NCI-H1092 treated with DMSO at 0.1 percent for 48 hours (cell line): Measurements from ENCODE around the gene SLF2.
A peak's percentile ranks its signal among the peaks of the same experiment; 100 is the strongest.

Source experiments
- DNase-seq: peaks from one replicate; lab custom pipeline; 2025; lab: John Stamatoyannopoulos, UW

Gene SLF2, protein sequence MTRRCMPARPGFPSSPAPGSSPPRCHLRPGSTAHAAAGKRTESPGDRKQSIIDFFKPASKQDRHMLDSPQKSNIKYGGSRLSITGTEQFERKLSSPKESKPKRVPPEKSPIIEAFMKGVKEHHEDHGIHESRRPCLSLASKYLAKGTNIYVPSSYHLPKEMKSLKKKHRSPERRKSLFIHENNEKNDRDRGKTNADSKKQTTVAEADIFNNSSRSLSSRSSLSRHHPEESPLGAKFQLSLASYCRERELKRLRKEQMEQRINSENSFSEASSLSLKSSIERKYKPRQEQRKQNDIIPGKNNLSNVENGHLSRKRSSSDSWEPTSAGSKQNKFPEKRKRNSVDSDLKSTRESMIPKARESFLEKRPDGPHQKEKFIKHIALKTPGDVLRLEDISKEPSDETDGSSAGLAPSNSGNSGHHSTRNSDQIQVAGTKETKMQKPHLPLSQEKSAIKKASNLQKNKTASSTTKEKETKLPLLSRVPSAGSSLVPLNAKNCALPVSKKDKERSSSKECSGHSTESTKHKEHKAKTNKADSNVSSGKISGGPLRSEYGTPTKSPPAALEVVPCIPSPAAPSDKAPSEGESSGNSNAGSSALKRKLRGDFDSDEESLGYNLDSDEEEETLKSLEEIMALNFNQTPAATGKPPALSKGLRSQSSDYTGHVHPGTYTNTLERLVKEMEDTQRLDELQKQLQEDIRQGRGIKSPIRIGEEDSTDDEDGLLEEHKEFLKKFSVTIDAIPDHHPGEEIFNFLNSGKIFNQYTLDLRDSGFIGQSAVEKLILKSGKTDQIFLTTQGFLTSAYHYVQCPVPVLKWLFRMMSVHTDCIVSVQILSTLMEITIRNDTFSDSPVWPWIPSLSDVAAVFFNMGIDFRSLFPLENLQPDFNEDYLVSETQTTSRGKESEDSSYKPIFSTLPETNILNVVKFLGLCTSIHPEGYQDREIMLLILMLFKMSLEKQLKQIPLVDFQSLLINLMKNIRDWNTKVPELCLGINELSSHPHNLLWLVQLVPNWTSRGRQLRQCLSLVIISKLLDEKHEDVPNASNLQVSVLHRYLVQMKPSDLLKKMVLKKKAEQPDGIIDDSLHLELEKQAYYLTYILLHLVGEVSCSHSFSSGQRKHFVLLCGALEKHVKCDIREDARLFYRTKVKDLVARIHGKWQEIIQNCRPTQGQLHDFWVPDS

DNA sequence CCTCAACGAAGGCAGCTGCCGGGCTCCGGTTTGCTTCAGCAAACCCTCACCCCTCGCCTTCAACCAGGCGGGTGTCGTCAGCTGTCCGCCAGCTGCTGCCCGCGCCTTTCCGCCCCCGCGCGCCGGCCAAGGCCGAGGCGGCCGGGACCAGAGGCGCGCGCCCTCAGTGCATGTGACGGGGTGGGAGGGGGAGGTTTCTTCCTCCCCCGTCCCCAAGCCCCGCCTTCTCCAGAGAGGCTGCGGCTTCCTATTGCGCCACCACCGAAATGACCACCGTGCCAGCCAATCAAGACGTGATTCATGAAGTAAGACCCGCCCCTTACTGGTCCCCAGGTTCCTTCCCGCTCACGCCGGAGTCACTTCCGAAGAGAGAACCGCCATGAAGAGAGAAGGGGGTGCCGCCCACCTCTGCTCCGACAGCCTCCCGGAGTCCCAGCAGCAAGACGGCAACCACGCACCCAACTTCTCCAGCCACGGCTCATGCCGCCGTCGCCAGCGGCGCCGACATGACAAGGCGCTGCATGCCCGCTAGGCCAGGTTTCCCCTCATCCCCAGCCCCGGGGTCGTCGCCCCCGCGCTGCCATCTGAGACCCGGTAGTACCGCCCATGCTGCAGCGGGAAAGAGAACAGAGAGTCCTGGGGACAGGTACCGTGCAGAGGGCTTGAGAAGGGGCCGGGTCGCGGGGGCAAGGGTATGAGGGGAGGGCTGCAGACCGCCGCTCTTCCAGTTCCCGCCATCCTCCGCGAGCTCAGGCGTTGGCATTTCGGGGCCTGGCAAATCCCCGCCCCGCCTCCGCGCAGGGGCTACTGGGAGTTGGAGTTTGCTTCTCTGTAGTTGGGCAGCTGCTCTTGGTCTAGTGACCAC, at the start of gene SLF2:
Gene SLF2 (plus strand): TSS at position 359 of the 865 bp plus-strand sequence. CDS start 148 bp downstream, at position 507.
- DNase-seq = peak; percentile 93

DNA sequence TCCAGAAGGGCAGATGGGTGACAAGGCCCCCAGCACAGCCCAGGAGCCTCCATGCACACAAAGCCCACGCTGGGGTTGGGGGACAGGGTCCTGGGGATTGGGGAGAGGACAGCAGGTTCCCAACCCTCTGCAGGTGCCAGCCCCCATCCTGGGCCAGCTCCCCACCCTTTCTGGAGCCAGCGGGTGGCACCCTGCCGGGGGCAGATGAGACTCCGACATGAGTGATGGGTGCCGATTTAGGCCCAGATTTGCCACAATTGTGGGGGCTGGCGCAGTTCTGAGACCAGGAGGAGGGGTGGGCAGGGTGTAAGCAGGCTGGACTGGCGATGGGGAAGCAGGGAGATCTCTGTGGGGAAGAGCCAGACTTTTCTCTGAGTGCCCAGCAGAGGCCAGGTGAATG, 49.3 kb upstream of the SLF2 start:
- no peak for DNase-seq

DNA sequence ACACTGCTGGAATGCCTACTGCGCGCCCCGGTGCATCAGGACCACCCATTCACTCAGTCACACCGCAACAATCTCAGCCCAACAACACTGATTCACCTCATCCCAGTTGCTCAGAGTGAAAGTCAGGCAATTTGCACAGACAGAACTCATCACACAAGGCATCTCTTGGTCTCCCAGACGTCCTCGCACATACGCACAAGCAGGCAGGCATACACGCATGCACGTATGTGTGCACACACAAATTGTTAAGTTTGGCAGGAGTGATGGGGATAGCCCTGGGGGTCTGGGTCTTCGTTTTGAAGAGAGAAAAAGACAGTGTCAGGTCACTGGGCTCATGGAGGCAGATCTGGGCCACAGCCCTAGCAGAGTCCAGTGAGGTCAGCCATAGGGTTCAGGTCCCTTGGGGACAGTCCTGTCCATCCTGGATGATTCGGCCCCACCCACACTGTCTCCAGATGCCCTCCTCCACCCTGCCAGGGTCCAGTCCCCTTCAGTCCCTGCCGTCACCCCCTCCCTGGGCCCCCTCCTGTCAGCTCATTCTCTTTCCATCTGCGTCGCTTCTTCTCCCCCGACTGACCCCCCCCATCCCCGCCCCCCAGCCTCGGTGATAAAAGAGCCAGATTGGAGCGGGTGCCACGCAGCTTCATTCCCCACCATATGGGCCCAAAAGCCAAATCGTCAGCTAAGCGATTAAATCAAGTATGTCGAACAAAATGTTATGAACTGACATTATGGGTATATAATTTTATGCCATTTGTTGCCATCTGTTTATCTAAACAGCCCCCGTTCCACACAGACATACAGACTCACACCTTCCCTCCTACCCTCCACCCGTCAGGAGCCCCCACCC, 48.5 kb upstream of the SLF2 start:
- no peak for DNase-seq

DNA sequence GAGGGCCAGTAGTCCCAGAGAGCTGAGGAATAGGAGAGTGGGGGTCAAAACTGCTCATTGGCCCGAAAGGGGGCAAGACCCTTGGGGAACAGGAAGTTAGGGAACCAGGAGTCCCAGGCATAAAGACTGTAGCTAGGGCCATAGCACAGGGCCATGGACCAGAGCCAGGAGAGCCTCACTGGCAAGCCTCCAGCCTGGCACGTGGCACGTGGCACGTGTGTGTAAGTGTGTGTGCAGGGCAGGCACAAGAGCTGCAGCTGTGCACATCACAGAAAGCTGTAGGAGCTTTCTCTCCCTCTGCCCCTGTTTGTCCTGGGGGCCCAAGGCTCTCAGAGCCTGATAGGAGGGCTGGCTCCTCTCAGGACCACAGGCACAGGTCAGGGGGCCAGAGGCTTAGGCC, 47.8 kb upstream of the SLF2 start:
- no peak for DNase-seq

DNA sequence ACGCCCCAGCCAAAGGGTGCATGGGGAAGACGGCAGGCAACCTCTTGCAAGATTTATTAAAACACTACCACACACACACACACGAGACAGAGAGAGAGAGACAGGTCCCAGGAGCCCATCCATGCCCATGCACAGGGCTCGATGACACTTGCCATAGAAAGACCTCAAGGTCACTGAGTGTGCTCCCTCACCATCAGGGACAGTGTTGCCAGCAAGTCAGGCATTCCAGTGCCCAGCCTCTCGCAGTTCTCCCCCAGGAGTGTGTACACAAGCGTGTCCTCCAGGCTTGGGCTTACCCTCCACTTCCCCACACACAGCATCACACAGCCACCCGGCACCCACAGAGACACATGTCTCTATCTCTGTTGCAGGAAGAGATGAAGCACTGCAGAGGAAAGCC, 46.8 kb upstream of the SLF2 start:
- no peak for DNase-seq

DNA sequence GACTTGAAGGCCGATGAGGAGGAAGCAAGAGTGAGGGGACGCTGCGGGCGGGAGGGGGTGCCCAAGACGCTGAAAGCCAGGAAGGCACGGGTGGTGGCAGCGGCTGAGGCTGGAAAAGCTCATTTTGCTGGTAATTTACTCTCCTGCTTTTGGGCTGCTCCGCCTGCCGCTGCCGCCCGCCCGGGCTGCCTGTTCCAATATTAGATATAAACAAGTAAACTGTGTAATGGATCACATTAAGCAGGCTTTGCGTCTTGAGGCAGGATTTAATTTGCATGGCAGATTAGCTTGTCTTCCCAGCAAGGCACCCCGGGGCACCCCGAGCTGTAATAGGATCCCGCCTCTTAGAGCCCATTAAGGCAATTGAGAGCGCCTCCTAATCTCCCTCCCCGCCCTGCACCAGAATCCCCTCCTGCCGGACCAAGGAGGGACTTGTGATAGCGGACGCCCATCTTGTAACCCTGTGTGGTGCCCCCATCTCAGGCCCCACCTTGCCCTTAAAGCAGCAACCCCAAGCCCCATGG, 46.1 kb upstream of the SLF2 start:
- DNase-seq = no peak

DNA sequence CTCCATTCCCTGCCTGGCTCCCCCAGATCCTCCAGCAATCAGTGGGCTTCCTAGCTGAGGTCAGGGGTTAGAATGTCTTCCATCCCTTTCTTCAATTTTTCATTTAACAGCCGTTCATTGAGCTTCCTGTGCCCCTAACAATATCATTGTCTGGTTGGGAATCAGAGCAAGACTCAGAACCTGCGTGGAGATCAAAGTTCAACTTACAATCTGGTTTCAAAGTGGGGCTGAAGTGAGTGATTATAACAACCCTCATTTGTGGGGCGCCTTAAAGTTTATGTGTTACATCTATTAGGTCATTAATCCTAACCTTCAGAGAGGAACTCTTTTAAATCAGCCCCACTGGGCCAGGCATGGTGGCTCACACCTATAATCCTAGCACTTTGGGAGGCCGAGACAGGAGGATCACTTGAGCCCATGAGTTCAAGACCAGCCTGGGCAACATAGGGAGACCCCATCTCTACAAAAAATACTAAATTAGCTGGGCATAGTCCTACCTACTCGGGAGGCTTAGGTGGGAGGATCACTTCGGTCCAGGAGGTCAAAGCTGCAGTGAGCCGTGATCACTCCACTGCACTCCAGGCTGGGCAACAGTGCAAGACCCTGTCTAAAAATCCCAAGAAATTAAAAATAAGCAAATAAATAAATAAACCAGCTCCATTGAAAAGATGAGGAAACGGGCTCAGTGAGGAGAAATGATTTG, 45.4 kb upstream of the SLF2 start:
- no peak for DNase-seq

DNA sequence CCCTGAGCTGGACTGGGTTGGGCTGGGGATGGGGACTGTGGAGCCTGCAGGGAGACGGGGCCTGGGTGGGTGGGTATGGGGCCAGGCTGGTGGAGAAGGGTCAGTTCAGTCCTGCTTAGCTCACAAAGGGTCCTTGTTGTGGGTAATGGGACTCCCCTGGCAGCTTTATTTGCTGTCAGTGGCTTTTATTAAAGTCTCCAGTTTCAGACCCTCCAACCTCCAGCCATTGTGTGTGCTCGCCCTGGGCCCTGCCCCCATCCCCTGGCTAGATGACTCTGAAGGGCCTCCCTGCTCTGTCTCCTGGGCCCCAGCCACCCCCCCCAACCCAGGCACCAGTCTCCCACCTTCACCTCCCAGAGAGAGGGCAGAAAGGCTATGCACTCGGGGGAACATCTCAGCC, 44.4 kb upstream of the SLF2 start:
- DNase-seq = no peak

DNA sequence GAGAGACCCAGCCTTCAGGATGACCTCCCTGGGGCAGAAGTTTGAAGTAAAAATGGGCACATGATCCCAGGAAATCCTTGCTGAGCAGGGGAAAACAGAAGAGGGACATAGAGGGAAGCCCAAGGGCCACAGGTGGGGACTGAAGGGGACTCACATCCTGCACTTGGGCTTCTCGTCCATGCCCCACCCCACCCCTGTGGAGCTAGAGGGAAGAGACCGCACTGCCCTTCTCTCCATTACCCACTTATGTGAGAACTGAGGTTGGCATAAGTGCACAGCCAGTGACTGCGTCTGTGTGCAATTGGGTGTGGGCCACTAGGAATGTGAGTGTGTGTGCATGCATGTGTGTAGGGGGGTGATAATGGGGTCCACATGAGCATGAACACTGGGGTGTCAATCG, 43.4 kb upstream of the SLF2 start:
- no peak for DNase-seq

DNA sequence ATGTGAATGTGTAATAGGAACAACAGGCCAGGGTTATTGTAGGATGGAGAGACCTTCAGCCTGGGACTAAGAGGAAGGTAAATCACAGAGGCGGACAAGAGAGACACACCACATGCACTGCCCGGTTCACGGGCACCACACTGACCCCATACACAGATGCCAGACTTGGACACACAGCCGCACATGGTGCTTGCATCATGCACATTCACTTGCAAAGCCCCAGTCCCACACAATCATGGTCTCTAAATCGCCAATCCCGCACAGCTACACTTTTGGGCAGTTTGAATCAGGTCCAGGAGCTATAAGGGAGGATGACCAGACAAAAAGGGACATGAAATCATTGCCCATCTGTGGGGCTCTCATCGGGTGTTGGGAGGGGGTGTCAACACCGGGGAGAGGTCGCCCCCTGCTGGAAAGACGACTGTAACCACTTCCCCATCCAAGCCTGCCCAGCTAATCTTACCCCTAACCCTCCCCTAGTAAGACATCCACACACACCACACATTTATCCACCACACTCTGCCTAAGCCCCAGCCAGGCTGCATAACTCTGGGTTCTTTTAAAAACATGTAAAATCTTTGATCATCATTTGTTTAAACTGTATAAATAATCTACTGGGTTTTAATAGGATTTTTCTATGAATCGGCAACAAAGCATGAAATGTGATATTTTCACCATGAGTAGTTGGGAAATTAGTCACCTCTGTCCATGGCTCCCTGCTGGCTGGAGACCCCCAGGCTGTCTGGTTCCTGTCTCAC, 40.5 kb upstream of the SLF2 start:
- no peak for DNase-seq

DNA sequence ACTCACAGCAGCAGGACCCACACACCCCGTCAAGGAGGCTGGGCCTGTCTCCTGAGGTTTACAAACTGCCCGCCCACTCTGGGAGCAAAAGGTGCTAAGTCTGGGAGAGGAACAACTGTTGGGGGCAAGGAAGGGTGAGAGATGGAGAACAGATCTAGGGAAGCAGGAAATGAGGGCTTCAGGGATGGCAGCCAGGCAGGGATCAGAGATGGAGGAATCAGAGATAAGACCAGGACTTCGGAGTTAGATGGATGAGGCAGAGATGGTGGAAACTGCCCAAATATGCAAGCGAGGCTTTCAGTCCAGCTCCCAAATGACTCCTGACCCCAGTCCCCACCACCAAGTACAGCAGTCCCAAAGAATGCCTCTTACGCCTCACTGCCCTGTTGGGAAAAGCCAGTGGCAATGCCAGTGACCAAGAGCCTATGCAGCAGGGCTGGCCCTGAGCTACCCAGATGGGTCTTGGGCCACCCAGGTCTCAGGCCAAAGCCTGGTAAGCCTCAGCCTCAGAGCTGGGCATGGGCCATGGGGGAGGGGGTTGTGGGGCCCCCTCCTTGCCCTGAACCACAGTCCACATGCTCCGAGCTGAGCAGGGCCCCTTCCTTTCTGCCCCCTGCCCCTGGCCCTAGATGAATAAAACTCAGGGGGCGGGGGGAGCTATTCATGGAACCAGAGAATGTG, 39.5 kb upstream of the SLF2 start:
- DNase-seq = no peak

DNA sequence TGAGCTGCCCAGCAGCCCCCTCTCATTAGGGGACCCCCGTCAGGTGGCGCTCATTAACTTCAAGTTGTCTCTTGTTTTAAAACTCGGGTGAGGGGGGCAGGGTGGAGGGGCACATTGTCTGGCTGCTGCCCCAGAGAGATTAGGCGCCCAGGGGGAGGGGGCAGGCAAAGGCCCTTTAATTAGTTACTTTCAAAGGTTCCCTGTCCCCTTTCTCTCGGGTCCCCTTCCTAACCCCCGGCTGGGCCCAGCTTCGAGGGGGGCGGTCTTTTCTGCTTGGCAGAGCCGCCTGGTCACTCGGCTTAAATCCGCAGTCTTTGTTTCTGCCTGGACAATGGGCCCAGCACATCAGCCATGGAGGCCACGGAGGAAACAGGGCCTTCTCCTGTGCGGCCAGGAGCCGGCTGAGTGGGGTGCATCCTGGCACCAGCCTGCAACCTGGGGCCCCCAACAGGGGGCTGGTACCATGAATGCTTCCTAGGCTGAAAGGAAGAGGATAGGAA, 38.9 kb upstream of the SLF2 start:
- DNase-seq = no peak

DNA sequence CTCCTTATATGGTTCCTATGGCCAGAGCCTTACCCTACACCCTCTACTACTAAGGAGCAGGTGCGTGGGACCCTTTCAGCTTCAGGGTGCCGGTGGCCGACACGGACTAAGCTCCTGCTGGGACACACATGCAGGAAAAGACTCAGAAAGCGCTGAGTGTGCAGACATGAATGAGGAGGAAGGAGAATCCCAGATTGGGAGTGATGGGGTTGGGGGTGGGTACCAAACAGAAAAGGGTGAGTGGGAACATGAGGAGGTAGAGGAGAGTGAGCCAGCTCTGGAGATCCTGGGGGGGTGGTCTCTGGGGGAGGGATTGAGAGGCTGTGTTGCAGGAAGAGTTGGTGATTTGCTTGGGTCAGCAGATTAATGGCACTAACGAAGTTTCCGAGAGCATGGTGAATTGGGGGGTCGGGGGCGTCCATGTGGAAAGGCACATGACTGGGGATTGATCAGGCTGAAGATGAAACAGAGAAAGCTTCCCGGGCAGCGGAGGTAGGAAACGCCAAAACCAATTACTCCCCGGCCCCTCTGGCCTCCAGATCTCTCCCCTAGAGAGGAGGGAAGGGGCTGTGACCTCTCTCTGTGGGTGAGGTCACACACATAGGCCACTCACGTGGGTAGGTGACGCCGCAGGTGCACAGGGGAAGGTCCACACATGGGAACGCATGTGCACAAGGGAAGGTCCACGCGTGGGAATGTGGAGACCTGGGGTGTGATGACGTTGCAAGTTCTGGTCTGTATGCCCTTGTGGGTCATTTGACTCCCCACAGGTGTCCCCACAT, 37.9 kb upstream of the SLF2 start:
- DNase-seq = no peak

DNA sequence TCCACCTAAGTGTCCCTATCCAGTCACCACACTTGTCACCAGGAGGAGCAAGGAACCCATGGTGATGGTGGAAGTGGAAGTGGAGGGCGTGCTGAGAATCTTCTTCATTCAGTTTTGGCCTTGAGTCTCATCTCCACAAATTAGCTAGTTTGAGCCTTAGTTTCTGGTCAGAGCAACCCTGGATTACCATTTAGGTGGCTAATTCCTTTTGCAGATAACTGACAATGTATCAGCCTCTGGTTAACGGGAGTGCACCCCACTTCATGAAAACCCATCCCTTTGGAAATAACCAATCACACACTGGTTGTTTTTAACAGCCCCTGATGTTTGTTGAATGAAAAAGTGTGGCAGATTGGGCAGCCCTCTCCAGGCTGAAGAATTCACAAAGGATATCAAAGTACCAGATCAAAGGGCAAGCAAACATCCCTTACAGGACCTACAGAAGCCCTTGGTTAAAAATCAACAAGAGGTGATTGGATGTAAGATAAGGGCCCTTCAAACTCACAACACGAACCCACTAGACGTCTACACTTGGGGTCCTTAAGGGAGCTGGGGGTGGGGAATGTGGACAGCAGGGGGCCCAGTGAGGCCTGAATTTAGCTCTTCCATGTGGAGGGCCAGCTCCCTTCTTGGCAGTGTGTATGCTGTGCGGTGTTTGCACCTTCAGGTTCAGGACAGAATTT, 37.1 kb upstream of the SLF2 start:
- DNase-seq = no peak

DNA sequence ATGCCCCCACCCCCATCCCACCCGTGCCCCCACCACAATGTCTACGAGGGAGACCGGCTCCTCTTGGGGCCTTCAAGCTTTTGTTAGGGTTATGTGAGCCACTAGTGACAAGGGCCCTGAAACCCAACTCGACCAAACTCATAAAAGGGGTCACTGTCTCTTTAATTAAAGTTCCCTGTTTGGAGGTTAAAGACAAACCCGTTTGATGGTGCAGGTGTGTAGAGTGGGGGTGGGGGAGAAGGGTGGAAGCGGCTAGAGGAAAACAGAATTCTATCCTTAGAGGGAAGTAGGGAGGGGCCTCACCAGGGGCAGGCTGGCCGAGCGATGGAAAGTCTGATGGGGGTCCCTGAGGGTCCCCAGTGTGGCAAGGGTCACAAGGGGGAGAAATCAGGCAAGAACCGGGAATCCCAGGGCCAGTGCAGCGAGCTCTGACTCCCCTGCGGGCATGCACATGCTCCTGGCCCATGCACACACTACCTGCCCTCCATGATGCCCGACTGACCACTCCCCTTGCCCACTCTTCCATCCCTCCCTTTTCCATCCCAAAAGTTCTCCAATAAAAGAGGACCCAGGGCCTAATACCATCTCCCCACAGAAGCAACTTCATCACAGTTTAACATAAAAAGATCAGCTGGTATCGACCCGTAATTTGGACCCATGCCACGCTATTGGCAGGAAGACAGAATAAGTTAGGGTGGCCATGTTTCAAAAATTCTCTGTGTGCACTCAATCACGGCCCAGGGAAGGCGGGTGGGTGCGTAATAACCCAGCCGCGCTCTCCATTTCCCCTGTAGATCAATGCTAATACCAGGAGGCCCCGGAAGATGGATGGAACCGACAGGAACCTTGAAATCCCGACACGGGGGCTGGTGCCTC, 35.9 kb upstream of the SLF2 start:
- DNase-seq = no peak

DNA sequence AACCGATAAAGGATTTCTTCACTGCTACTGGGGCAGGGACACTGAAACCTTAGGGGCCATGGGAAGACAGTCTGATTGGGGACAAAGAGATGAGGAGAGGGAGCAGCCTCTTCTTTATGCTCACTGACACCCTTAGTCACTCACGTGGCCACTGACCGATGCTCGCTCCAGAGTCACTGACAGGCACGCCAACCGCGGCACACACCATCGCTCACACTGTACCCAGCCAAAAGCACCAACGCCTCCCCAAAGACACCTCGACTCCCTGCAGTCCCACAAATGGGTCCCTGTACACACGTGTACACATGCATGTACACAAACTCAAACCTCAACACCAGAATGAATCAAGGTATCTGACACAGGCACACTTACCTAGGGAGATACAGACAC, 35.3 kb upstream of the SLF2 start:
- DNase-seq = no peak
